CD4-positive, alpha-beta T cell treated with Interleukin-17A for 1 hour (primary cell): Measurements from ENCODE around the gene NAA40.
A peak's percentile ranks its signal among the peaks of the same experiment; 100 is the strongest.

Experiments used
- DNase-seq: peaks from one replicate; pipeline ENCODE4 v3.0.0-alpha.2; 2020

The NAA40 gene

DNA sequence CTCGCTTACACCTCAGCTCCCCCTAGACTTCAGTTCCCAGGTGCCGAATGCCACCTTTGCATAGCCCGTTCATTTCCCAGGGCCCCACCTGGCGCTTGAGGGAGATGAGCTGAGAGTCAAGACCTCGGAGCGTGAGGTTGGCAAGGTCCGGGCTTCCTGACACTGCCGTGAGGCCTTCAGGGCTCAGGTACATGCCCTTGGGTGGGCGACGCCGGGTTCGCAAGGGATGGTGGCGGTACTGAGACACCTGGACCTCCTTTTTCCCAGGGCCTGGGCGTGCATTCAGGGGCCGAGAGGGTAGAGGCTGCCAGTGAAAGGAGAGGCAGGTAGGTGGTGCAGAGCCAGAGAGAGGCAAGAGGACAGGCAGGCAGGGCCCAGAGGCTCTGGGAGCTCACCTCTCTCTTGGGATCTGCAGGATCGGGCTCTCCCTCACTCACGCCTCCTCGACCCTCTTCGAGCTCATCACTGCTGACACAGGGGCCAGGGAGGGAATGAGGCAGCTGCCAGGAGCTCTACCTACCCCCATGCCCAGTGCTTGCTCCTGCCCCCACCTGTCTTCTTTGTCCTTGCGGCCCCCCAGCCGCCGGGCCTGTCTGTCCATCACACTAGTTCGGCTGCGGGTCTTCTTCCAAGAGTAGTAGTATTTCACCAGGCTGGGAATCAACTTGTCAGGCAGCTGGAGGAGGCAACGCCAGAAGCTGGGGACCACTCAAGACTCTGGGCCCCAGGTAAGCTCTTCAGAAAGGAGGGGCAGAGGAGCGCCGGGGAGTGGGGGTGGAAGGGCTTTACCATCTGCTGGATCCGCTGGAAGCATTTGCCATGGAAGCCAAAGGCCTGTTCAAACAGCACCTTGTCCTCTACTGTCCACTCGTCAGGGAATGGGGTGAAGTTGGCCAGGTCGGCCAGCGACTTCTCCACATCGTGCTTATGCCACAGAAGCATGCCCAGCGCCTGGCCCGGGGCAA lies 24.7 kb upstream of the NAA40 start:
- no peak for DNase-seq

DNA sequence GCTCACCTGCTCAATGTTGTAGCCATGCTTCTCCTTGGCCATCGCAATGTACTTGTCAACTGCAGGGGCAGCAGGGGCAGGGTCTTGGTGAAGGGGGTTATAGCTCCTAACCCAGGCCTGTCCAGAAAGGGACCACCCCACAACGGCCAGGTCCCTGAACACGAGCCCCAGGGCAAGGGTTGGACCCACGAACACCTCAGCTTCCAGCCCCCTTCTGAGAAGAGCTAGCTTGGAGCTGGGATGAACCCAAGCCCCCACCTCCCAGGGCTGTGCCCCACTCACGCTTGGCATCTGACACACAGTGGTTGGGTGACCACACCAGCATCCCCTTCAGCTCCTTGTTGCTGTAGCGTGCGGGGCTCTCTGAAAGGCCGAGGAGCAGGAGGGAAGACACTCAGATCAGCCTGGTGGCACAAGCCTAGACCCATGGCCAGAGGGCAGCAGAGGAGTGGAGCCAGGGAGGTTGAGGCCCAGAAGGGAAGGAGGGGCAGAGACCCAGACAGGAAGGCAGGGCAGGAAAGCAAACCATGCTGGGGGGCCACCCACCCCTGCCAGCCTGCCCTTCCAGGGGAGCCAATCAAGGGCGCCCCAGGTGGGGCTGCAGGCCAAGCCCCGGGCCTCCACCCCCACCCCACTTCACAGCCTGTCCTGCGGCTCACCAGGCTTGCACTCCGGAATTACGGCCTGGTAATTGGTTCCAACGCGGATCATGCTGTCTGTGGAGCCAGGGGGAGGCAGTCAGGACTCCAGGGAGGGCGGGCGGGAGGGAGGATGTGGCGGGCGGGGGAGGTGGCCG lies 23.7 kb upstream of the NAA40 start:
- no peak for DNase-seq

DNA sequence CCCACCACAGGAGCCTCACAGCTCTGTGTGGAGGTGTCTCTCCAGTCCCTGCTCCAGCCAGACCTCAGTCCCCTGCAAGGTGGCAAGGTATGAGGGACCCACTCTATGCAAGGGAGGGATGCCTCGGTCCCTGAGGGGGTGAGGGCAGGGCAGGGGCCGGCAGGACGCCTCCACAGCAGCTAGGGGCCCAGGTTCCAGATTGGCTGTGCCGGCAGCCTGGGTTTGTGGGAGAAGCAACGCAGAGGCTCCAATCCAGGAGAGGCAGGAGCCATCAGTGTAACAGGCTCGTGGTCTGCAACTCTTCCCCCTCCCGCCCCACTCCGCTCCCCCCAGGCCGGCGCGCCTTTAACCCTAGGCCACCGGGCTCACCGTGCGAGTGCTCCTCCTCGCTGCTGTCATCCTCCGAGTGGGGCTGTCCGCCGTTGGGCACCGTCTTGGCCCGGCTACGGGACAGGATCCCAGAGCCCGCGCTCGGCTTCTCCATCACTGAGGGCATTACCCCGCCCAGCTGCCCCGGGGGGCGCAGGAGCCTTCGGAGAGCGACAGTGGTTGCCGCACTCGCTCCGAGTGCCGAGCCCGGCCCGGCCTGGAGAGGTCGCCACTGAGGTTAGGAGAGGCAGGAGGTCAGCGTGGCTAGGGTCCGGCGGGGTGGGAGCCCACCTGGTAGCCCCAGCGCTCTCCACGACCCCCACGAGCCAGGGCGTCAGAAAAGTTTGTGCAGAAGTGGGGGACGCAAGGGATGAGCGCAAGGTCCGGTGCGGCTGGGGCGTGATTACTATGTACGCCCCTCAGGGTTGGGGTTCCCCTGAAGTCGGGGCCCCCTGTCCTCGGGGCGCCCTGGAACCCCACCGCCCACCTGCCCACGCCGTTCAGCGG lies 22.6 kb upstream of the NAA40 start:
- peak; percentile 26 for DNase-seq

DNA sequence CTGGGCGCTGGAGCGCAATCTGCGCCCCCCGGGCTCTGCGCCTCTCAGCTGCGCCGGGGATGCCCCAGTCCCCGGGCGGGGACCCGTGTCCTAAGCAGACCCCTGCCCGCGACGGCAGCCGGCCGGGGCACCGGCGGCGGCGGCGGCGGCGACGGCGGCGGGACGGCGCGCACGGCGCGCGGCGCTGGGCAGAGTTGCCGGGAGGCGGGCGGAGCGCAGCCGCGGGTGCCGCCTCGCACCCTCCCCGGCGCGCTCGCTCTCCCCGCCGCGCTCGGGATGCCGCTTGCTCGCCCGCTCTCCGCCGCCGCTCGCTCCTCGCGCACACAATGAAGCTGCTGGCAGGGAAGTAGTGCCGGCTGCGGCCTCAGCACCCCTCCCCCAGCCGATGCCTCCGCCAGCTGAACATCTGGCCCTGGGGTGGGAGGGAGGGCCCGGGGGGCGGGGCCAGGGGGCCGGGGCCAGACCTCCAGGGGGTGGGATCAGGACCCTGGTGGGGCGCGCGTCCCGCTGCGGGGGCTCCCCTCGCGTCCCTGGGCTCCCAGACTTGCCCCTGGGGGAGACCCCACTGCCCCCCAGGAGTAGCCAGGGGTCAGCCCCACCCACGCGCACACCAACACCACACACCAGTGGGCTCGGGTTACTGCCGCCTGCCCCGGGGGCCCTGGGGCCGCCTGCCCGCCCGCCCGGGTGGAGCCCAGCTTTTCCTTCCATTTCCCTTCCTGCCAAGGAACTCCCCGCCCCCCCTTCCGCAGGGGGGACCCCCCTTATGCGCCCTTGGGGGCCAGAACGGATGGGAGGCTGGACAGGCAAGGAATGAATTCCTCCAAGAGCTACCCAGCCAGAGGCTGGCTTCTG lies 21.7 kb upstream of the NAA40 start, which contains the start of gene RCOR2:
TSS of gene RCOR2 (minus strand) at position 328 of the 855 bp plus-strand sequence. CDS start 708 bp downstream, outside the sequence.
- peak; percentile 71 for DNase-seq

DNA sequence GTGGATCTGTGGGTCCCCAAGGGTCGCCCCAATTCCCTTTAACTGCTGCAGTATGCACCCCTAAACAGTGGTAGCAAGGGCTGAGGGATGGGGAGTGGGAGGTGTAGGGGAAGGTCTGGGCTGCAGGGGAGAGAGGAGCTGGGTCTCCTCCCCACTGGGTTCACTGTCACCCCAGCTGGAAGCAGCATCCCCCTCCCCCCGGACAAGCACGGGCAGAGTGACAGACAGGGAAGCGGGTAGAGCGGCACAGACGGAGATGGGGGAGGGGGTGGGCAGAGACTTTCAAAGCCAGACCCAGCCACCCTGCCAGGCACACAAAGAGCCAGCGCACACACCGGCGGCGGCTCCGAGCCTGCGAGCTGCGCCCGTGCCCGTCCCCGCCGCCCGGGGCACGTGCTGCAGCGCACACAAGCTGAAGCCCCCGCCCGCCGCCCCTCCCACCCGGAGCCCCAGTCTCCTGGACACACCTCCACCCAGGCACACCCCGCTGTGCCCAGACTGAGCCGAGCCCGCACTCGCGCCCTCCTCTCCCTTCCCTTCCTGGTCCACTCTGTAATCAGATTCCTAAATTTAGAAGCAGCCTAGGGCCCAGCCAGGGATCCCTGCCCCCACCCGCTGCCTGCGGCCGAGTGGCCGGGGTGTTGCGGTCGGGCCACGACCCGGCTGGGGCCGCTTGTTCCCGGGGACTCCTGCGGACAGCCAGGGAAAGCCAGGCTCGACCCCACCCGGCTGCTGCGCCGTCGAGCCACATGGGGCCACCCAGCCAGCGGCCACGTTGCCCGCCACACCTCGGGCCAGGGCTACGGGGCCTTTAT lies 20.9 kb upstream of the NAA40 start:
- DNase-seq, result peak; percentile 42

GRCh38 chr11:63918507-63919191 lies 20.2 kb upstream of the NAA40 start:
- DNase-seq, result no peak

- DNase-seq, result no peak
Measured at GRCh38 chr11:63919267-63920125, 19.3 kb upstream of the NAA40 start.

GRCh38 chr11:63920126-63920938 lies 18.5 kb upstream of the NAA40 start:
- no peak for DNase-seq

GRCh38 chr11:63920939-63921417 lies 17.8 kb upstream of the NAA40 start:
- peak; percentile 30 for DNase-seq

GRCh38 chr11:63922673-63923192 lies 16.1 kb upstream of the NAA40 start:
- no peak for DNase-seq

DNA sequence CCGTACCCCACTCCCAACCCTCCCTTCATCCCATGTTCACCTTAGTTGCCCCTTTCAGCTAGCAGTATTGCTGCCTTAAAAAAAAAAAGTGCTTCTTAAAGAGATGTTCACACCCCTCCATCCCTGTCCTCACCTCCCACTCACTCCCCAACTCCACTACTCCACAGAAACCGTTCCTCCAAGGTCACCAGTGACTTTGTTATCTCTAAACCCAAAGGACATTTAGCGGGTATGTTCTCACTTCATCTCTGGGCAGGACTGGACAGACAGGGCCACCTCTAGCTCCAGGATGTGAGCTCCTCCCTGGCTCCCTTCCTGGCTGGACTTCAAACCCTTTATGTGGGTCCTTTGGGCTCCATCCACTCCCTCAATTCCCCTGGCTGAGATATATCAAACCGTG lies 15.5 kb upstream of the NAA40 start:
- DNase-seq, result no peak

DNA sequence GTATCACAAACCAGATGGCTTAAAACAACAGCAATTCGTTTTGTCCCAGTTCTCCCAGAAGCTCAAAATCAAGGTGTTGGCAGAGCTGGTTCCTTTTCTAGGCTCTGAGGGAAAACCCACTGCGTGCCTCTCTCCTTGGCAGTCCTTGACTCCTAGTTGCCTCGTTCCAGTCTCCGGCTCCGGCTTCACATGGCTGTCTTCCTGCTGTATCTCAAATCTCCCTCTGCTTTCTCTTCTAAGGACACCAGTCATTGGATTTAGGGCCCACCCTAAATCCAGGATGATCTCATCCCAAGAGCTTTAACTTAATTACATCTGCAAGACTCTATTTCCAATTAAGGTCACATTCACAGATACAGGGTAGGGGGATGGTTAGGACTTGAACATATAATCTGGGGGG lies 9.2 kb upstream of the NAA40 start:
- no peak for DNase-seq

GRCh38 chr11:63931045-63931444 lies 7.8 kb upstream of the NAA40 start:
- no peak for DNase-seq

- no peak for DNase-seq
Measured at GRCh38 chr11:63931876-63932275, 6.9 kb upstream of the NAA40 start.

DNA sequence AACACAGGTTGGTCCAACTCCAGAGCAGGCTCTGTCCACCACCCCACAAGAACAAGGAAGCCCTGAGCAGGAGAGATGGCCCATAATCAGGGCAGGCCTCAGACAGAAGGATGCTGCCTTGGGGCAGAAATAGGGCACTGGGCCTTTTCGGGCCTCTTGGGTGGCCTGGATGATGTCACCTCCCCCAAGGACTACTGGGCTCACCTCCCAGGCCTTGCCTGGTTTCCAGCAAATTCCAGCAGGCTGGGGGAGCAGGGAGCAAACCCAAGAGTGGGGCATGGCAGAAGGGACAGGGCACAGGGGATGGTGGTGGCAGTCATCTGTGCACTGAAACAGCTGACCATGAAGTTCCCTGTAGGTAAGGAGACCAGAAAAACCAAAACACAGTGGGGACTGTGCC lies 5.3 kb upstream of the NAA40 start:
- DNase-seq, result no peak

DNA sequence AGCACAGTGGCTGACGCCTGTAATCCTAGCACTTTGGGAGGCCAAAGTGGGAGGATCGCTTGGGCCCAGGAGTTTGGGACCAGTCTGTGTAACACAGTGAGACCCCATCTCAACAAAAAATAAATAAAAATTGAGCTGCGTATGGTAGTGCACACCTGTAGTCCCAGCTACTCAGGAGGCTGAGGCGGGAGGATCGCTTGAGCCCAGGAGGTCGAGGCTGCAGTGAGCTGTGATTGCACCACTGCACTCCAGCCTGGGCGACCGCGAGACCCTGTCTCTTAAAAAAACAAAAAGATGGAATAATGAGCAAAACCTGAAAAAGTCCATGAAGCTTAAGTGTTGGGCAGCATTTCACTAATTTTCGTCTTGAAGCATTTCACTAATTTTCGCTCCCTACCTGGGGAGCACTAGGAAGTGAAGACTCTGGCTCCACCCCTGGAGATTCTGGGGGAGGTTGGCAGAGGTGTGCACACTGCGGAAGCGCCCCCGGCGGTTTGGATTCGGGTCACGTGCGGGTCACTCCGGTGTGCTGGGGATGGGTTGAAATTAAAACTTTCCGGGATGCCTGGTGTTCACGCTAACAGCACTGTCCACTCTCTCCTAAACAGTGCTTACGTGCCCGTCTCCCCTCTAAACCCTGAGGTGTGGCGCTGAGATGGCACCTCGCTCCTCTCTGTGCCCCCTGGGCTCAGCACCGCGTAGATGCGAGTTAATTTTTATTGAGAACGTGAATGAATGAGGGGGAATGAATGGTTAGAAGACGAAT lies 906 bp upstream of the NAA40 start:
- peak; percentile 16 for DNase-seq

- no peak for DNase-seq
Measured at GRCh38 chr11:63939397-63939891, 642 bp downstream of the NAA40 start.
